Ecto neural progenitor cell (in vitro differentiated cells): ENCODE measurements around the gene GABBR2.

Experiments
- DNase-seq: peaks from one replicate; pipeline ENCODE4 v3.0.0-alpha.2; 2018; ENCODE audit warnings: low spot score

The GABBR2 gene

DNA sequence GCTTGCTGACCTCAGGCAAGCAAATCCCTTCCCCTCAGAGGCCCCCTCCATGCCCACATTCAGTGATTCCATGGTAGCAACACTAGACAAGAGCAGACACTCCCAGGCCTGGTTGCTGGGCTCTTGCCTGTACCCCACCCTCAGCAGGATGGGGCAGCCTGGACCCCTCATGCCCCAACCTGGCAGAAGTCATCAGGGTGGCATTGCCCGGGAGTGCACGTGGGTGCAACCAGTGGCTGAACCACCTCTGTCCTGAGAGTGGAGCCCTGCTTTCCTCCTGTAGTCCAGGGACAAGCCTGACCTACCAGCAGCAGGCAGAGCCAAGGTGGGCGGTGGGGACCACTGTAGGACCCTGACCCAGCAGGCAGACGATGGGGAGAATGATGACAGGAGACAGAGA is 387.5 kb downstream of the GABBR2 start:
- DNase-seq = no peak

DNA sequence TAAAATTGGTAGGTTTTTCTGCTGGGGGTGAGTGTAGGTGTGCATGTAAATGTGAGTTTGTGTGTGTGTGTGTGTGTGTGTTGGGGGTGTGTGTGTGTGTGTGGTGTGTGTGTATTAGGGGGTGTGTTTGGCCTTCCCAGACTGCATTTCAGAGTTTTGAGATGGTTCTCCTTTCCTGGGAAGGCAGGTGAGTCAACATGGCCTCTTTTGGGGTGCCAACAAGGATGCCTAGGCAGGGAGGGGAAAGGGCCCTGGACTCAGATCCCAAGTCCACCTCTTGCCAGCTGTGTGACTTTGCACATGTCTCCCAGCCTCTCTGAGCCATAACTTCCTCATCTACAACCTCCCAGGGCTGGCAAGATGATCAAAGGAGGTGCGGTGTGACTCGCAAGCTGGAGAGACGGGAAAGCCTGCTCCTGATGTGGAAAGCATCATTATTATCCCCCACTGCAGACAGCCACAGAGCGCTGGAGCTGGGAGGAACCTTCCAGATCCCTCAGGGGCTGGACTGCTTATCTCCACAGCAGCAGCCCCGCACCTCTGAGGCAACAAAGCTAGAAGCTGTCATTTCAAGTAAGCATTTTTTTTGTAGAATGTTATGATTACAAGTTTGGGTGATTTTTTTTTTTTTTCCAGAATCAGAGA is 389.8 kb downstream of the GABBR2 start:
- no peak for DNase-seq

DNA sequence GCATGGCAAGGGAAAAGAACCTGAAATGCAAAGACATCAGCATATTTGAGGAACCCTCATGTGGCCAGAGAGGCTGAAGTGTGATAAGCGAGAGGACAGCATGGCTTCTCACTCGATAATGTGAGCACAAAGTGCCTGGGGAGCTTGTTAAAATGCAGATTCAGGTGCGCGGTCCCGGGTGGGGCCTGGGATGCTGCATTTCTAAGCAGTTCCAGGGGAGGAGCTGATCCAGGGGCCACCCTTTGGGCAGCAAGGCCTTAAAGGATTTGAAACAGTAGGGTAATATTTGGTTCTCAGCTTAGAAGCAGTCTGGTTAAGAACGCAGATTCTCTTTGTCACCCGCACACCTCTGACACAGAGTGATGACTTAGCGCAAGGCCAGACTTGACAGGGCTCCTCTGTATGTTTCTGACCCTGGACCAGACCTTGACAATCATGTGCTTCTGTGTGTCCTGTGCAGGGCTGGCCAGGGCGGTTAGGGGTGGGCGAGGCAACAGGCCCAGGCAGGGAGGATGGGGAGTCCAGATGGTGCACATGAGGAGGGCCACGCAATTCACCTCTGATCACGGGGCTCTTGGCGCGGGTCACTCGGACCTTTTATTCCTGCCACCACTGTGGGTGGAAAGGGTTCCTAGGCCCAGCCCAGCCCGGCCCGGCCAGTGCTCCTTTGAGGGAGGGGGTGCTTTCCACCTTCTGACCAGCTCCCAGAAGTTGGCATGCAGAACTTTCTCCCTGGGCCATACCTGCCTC is 390.5 kb downstream of the GABBR2 start:
- DNase-seq = no peak

DNA sequence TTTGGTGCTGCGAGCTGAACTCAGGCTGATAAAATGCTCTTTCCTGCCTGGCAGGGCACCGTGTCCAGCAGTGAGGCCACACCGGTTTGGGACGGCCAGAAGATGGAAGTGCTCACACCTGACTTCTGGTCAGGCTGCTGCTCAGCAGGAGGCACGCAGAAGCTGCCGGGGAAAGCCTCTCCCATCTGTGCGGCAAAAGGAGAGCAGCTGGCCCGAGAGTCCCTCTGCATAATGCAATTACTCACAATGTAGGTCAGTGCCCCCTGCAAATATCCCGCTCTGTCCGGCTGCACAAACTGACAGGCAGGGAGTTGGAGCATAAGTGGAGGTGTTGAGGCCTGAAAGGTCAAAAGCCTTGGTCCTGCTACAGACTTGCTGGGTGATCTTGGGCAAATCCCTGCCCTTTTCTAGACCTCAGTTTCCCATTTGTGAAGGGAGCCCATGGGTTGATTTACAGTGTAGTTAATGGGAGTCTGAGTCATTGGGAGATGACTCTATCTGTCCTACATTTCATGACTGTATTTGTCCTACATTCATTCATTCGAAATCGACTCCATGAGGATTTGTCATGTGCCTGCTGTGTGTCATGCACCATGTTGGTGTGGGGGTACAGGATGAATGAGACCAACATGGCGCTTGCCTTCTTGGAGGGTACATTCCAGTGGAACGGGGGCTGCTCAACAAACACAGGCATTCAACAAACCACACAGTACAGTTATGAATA is 391.4 kb downstream of the GABBR2 start:
- DNase-seq = no peak

DNA sequence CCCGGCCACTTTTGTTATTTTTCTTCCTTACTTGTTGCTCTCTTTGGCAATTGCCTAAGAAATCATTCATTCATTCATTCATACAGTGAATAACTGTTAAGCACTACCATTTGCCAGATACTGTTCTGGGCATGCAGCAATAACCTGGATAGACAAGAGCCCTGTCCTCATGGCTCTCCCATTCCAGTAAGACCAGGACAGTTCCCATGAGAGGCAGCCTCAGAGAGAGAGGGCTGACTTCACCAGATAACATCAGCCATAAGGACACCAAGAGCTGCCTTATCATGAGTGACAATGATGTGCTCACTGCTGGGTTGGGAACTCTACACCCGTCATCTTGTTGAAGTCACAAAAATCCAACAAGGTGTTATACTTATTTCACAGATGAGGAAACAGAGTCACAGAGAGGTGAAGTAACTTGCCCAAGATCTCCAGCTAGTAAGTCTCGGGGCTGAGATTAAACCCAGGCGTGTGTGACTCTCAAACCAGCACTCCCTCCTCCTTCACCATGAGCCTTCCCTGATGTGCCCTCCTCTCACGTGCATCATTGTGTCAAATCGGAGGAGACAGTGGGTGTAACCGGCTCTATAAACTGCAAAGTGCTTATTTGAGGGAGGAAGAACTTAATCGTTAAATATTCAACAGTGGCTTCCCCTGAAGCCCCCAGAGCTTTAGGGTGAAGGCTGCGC is 392.1 kb downstream of the GABBR2 start:
- no peak for DNase-seq

DNA sequence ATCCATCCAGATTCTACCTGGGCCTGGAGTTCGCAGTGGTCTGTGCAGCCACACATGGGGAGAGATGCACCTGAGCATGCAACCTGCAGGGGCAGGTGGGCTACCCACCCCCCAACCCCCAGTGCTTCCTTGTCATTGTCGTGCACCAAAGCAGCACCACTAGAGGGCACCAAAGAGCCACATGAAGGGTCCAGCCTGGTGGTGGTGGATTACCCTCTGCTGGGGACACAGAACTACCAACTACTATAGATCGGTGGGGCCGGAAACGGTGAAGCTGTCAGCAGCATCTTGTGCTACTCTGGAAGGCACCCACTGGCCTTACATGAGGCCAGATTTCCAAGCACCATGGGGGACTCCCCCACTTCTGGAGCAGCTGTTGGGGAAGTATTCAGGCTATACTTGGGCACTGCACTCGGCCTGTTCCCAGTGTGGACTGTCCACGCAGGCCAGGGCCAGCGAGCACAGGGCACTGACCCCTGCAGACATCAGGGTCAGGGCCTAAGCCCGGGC is 393.1 kb downstream of the GABBR2 start:
- peak; percentile 92 for DNase-seq

DNA sequence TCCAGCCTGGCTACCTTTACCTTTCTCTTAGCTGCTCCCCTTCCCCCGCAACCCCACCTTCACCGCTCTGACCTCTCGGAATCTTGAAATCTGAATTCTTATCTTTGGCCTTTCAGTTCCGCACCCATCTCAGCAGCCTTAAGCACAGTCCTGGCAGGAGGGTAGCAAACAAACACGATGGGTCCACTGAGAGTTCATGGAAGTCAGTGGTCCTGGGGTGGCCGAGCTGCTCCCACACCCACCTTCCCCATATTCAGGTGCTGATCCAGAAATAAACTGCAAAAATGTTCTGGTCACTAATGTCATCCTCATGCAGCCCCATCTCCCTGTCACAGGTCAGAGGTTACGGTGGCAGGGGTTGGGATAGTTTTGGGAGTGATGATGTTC is 393.7 kb downstream of the GABBR2 start:
- no peak for DNase-seq

DNA sequence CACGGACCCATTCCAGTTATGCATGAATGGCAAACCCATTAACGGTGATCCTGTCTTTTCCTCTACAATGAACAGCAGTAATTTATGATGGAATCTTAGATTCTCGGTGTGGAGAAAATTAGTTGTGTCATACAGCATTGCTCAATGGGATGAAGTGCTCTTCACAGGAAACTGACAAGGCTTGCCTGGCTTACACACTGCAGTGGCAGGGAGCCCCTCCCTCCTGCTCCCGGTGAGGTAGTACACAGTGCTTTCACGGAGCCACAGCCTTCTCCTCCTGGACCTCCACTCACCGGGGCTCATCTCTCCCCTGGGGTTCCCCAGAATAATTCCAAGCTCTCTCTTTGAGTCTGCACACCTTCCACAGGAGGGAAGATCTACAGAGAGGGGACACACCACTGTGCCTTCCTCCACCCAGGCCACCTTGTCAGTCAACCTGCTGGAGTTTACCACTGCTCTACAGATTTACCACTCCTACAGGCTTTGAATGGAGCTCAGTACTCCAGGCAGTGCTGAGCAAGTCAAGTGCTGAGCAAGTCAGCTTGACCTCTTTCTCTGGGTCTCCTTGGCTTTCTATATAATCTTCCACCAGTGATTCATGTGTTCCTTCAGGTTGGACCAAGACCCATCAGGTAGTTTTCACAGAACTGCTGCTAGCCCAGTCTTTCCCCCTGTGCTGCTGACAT is 394.2 kb downstream of the GABBR2 start:
- DNase-seq = no peak

DNA sequence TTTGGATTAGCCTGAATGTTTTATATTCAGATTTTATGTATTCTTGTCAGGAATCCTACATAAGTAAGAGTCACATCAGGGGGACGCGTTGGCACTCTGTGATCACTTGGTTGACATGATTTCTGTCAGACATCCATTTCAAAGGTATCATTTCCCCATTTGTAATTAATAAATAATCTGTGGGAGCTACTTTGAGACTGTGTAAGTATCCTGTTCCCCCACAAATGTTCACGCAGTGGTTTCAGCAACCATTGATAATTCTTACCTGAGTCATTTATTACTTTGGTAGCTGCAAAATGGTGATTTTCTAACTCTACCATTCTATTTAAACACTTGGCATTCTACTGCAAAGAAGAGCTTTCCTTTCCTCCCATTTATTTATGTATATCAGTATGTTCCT is 396.4 kb downstream of the GABBR2 start:
- DNase-seq = no peak

DNA sequence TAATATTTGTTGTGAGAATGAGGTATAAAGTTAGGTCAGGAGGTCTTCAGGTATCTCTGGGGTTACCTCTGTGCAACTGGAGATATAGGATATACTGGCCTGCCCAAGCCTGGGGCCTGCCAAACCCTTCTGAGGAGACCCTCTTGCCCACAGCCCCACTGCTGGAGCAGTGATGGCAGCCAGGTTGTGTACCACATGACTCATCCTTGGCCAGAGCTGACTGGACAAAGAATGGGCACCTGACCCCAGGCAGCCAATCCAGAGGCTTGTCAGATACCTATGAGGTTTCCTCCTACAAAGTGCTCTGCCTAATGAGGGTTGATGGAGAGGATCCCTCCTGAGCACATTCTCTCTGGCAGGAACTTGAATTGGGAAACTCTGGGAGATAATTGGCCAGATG is 397.2 kb downstream of the GABBR2 start:
- no peak for DNase-seq

DNA sequence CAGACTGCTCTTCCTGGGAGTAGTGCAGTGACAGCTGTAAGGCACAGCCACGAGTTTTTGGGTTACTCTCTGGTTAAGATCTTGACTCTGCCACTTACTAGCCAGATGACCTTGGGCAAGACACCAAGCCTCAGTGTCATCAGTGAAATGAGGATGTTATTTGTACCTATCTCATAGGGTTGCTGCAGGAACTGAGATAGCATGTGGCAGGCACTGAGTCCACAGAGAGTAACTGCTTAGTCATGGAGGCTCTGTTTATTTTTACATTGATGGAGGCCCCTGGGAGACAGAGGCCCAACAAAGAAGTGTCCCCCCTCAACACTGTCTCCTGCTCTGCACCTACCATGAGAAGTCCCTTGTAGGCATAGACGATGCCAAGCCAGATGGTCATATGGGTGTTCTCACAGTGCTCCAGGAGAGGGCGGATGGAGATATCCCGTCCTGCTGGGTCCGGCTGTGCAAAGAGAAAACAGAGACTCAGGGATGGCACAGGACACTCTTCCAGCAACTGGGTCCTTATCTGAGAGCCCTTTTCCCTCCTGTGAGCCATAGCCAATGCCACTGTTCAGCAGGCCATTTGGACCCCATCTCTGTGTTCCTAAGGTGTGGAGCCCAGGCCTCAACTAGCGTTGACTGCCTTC is 397.9 kb downstream of the GABBR2 start:
- no peak for DNase-seq

DNA sequence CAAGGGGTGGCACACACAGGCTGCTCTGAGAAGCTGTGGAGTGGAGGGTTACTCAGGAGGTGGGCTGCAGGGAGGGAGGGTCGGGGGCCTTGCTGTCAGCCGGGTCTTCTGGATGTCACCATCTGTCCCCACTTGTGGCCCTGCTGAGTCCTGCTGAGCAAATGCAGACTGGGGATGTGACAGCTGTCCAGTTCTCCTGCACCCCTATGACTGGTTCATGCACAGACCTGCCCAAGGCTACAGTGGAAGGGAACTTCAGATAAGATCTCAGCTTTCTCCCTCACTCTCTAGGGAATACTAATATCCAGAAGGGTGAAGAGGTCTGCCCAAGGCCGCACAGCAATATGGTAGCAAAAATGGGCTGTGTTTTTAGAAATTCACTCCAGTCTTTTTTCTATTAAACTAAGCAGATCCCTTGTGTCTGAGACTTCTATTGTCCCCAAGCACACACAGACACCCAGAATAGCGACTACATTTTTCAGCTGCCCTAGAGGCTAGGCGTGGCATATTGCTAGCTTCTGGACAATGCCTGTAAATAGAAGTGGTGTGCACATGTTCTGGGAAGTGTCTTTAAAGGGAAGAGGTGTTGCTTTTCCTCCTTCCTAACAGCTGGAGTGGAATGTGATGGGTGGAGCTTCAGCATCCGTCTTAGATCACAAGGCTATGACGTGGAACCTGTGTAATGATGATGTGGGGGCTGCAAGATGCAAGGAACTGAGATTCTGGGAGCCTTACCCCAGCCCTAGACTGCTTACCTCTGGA is 402.2 kb downstream of the GABBR2 start:
- no peak for DNase-seq

DNA sequence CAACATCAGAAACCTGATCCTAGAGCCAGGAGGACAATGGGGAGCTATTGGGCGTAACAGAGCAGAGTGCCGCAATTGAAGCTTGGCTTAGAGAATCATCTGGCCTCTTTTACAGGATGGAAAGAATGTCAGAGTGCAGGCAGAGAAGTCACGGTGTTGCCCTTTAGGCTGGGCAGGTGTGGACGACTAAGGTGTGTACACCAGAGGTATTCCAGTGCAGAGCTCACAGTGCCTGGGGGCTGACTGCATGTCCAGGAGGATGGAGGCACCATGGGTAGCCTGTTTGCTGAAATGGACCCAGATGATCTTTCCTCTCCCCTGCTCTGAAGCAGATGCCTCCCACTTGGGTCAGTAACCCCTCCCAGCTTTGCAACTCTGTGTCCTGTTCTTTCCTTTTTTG is 404.4 kb downstream of the GABBR2 start:
- no peak for DNase-seq

DNA sequence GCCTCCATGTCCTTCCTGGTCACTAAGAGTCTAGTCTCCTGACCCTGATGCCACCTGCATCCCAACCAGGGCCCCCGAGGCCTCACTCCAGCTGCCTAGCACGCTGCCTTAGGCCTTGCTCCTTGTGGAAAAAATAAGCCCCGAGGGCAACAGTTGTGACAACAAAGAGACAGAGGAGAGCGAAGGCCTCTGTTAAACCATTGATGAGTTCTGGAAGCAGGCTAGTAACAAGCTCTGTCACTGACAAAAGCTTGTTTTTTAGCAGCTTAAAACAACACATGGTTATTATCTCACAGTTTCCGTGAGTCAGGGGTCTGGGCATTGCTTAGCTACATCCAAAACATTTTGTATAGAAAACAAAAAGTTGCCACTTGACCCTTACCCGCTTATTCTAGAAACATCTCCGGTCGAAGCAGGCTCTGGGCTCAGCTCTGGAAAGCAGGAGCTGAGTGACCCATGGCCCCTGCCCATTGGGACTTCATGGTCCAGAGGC is 405.1 kb downstream of the GABBR2 start:
- DNase-seq = no peak

DNA sequence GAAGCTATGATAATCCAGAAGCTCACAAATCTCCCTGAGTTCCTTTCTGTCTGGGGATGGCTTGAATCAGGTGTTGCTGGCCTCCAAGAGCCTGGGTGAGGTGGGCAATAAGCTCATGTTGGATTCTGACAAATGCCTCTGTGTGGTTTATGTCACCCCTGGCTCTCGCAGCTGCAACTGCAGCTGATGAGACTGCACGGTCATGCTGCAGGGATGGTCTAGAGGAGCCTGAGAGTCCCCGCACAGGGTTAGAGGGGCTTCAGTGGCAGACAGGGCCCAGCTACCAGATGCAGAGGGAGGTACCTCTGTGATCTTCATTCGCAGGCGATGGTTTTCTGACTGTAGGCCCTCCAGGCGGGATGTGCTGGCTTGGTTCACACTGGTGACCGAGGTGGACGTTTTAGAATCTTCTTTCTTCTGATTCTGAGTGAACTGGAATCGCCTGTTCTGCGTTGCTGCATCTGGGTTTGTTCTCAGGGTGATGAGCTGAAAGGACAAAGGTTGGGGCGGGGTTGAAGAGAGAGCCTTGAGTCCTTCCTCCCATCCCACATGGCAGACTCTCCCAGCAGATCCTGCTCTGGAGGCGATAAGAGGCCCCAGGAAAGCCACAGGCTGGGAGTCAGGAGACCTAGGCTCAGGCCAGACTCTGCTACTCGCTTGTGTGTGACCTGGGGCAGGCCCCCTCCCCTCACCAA is 405.6 kb downstream of the GABBR2 start:
- no peak for DNase-seq

DNA sequence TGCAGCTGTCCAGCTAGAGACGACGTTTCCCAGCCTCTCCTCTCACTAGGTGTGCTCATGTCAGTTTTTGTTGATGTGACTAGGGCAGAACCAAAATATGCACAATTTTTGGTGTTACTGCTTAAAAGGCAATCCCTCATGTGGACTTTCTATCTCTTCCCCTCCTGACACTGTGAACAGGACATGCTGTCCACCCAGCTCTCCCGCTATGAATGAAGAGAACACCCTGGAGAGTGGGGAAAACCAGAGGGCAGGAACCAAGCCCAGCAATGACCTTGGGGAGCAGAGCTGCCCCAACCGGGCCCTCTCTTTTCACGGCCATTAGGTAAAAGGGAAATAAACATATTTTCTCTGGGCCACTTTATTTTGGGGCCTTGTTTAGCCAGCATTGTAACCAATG is 406.6 kb downstream of the GABBR2 start:
- DNase-seq = no peak

DNA sequence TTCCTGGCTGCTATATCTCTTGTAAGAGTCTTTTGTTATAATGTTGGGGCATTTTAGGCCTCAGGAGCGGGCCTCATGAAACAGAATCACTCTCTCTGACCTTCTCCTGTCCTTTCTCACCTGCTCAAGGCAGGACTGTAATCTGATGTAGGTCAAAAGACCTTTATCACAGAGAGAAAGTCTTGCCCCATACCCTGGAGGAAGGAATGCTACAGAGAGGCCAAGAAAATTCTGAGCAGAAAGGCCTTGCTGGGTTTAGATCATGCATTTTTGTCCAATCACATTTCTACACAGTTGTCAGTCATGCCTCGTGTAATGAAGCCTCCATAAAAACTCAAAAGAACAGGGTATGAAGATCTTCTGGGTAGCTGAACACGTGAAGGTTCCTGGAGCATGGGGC is 408.1 kb downstream of the GABBR2 start:
- no peak for DNase-seq

DNA sequence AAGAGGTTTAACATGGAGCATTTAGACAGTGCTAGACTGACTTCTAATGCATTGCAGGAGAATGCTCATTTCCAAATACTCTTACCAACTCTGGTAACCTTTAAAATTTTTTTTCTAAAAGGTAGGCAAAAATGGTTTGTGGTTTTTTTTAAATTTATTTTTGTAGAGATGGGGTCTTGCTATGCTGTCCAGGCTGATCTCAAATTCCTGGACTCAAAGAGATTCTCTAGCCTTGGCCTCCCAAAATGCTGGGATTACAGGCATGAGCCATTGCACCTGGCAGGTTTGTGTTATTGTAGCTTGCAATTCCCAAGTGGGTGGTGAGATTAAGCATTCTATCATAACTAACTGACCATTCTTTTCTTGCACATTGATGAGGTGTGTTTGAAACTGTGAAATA is 410.3 kb downstream of the GABBR2 start:
- DNase-seq = no peak

DNA sequence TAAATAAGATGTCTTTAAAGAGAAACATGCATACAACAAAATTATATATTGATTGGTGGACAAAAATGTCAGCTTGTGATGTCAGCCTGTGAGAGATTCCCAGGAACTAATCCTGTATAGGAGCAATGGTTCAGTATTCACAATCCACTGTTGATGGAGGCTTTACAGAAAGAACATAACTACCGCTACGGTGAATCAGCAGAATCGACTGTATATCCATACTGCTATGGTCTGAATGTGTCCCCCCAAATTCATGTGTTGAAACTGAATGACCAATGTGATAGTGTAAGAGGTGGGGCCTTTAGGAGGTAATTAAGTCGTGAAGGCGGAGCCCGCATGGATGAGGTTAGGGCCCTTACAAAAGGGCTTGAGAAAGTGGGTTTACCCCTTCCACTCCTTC is 412.9 kb downstream of the GABBR2 start:
- no peak for DNase-seq

DNA sequence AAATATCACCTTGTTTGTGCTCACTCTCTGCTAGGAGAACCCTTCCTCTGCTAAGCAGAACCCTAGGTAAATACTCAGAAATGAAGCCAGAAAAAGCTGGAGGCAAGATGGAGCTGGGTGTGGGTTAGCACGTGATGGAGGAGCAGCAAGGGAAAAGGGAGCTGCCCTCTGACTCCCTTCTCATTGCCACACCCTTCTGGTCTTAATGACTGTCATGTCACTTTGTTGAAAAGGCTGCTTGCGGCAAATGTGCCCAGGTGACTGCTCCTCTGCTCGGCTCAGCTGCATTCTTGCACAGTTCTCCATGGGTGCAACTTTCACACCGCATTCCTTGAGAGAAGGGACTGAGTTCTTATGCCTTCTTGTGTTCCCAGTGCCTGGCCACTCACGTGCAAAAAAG is 416.9 kb downstream of the GABBR2 start:
- no peak for DNase-seq
